Measurements from ENCODE around the gene KCNQ5. TPM values are rescaled to one million over a fixed set of nuclear protein-coding genes. Genes with fewer than 3 reads are reported as not detected.
"Not testable (repeated sequence)": the region's sequence is repeated elsewhere in the genome, so short reads cannot be mapped to it uniquely, and the experiment has no call there.

The KCNQ5 gene
- total RNA-seq, 4 donors from 2014 or later: 1.1 to 14.6 (median 9.0) TPM

- Histone ChIP-seq H3K9me3 (no peaks in the 10 kb centered on the region), H3K27ac (no peak overlapping the region), H3K36me3 (no peaks in the 10 kb centered on the region), H3K27me3 (no peaks in the 10 kb centered on the region), H3K4me3 (replicated peaks in 1 of 3) (no peak overlapping the region), H3K4me1 (no peaks in the 10 kb centered on the region)
- DNase-seq: no peak
- WGBS, 2 donors: 88 to 91% methylated on average over 3 of the region's 3 CpGs
- intact Hi-C loops (cut with DNase I): no loop called here
- TF ChIP-seq POLR2A (IDR thresholded peaks at IDR 0.05): no peak
- no peak for TF ChIP-seq CTCF (IDR thresholded peaks at IDR 0.05)
Measured at GRCh38 chr6:73227606-73228255, 605.9 kb downstream of the KCNQ5 start.

GRCh38 chr6:73231986-73232391 is 610.1 kb downstream of the KCNQ5 start:
- intact Hi-C loops (cut with DNase I): no loop called here
- no peaks in the 10 kb centered on the region for H3K36me3 ChIP-seq
- H3K9me3 ChIP-seq: no peaks in the 10 kb centered on the region
- no peaks in the 10 kb centered on the region for H3K4me1 ChIP-seq
- TF ChIP-seq POLR2A (IDR thresholded peaks at IDR 0.05): no peak
- no peak for DNase-seq
- no peak overlapping the region for H3K4me3 ChIP-seq (replicated peaks in 1 of 3)
- no peak overlapping the region for H3K27ac ChIP-seq
- no peaks in the 10 kb centered on the region for H3K27me3 ChIP-seq
- WGBS, 2 donors: 68 to 74% methylated on average over 1 of the region's 1 CpG

- no peaks in the 10 kb centered on the region for H3K36me3 ChIP-seq
- intact Hi-C loops (cut with DNase I): no loop called here
- no peaks in the 10 kb centered on the region for H3K9me3 ChIP-seq
- WGBS, 2 donors: 84 to 89% methylated on average over 6 of the region's 6 CpGs
- TF ChIP-seq POLR2A (IDR thresholded peaks at IDR 0.05) (no peak), CTCF (IDR thresholded peaks at IDR 0.05) (no peak)
- H3K27me3 ChIP-seq: no peaks in the 10 kb centered on the region
- no peak overlapping the region for H3K27ac ChIP-seq
- no peak overlapping the region for H3K4me3 ChIP-seq (replicated peaks in 1 of 3)
- no peaks in the 10 kb centered on the region for H3K4me1 ChIP-seq
- DNase-seq: no peak
Measured at GRCh38 chr6:73233048-73233447, 611.2 kb downstream of the KCNQ5 start.

GRCh38 chr6:73233971-73234370 is 612.1 kb downstream of the KCNQ5 start:
- intact Hi-C loops (cut with DNase I); H3K4me3 ChIP-seq (replicated peaks in 1 of 3); H3K36me3 ChIP-seq; H3K27me3 ChIP-seq; H3K9me3 ChIP-seq; H3K4me1 ChIP-seq; DNase-seq; H3K27ac ChIP-seq: not testable (repeated sequence)
- 39 to 53% methylated on average over 3 of the region's 3 CpGs for WGBS, 2 donors

GRCh38 chr6:73234733-73235132 is 612.9 kb downstream of the KCNQ5 start:
- H3K27ac ChIP-seq: no peak overlapping the region
- no peak for DNase-seq

More at GRCh38 chr6:73234733-73235132, 612.9 kb downstream of the KCNQ5 start:
- H3K4me1 ChIP-seq: no peaks in the 10 kb centered on the region
- TF ChIP-seq POLR2A (IDR thresholded peaks at IDR 0.05) (no peak), CTCF (IDR thresholded peaks at IDR 0.05) (no peak)
- no peaks in the 10 kb centered on the region for H3K27me3 ChIP-seq
- intact Hi-C loops (cut with DNase I): no loop called here
- no peaks in the 10 kb centered on the region for H3K9me3 ChIP-seq
- 79 to 93% methylated on average over 1 of the region's 1 CpG for WGBS, 2 donors
- H3K36me3 ChIP-seq: no peaks in the 10 kb centered on the region
- no peak overlapping the region for H3K4me3 ChIP-seq (replicated peaks in 1 of 3)

Measured in thyroid gland (tissue), 4 donors.